Endothelial cell of umbilical vein (primary cell): ENCODE measurements around the gene NFATC1. TPM values are rescaled to one million over a fixed set of nuclear protein-coding genes. Genes with fewer than 3 reads are reported as not detected.

Experiments
- BruUV-seq: library from RNA; stranded (reverse); fragments of 400-500 nt; replicated peaks from 2 replicates; lab custom pipeline; 2021; lab: Mats Ljungman, UMichigan
- CTCF ChIA-PET: fragments of 300-600, 350-600 bp; sonication (Branson Sonifier 250); formaldehyde crosslinking; loops from one replicate; lab custom pipeline; 2021; ENCODE audit warnings: antibody characterized with exemption, inconsistent platforms; lab: Charles Lee
- POLR2A ChIA-PET: fragments of 300-600, 350-600 bp; sonication (Branson Sonifier 250); formaldehyde crosslinking; loops from one replicate; lab custom pipeline; 2021; ENCODE audit warnings: antibody characterized with exemption, inconsistent platforms; lab: Charles Lee
- DNase-seq: peaks from one replicate; pipeline ENCODE4 v3.0.0-alpha.2; 2011; ENCODE audit warnings: low read depth, low spot score
- FAIRE-seq: peaks from 2 replicates; lab custom pipeline; 2011; peaks lifted over from hg19 to GRCh38; lab: Jason Lieb, UNC
- H2AFZ ChIP-seq: 2 replicates; pipeline ENCODE4 v1.6.0; 2012; ENCODE audit warnings: low read depth, low read length, control low read depth, inconsistent platforms
- H3K27ac ChIP-seq: 2 replicates; pipeline ENCODE4 v1.5.1; 2011; ENCODE audit warnings: low read depth, mild to moderate bottlenecking, control low read depth, low read length, moderate library complexity; ENCODE audit not compliant: insufficient read depth
- H3K27me3 ChIP-seq, 2 experiments: 2 replicates each; pipeline versions ENCODE4 v1.6.0 to v1.6.1; 2011; ENCODE audit warnings: low read length in 2 of 2, mixed read lengths in 1 of 2; ENCODE audit not compliant: control insufficient read depth in 2 of 2, insufficient read depth in 2 of 2
- H3K36me3 ChIP-seq, 2 experiments: 2 replicates in 1 of 2; 3 replicates in 1 of 2; pipeline ENCODE4 v1.5.1; 2011; ENCODE audit warnings: low read length in 2 of 2, mild to moderate bottlenecking in 1 of 2, moderate library complexity in 1 of 2; ENCODE audit not compliant: control insufficient read depth in 2 of 2, insufficient read depth in 2 of 2; ENCODE audit errors: extremely low read depth in 1 of 2
- H3K4me1 ChIP-seq: 3 replicates; pipeline ENCODE4 v1.5.1; 2011; ENCODE audit warnings: mild to moderate bottlenecking, low read length; ENCODE audit not compliant: control insufficient read depth, insufficient read depth; ENCODE audit errors: extremely low read depth
- H3K4me2 ChIP-seq: 2 replicates; pipeline ENCODE4 v1.6.1; 2011; ENCODE audit warnings: low read length, control low read depth, mixed read lengths; ENCODE audit not compliant: insufficient read depth
- H3K4me3 ChIP-seq, 3 experiments: fragments of 200-600 bp in 1 of 3; sonication (generic), shearing (Covaris generic) in 1 of 3; replicated peaks in 1 of 3; 2 replicates each; pipeline ENCODE4 v1.5.1; 2011 to 2016; ENCODE audit warnings: control low read depth in 3 of 3, low read length in 3 of 3, mild to moderate bottlenecking in 2 of 3, inconsistent platforms in 1 of 3, low read depth in 1 of 3, moderate library complexity in 1 of 3; ENCODE audit not compliant: insufficient read depth in 1 of 3
- H3K79me2 ChIP-seq: 2 replicates; pipeline ENCODE4 v1.6.0; 2012; ENCODE audit warnings: low read length, inconsistent platforms; ENCODE audit not compliant: control insufficient read depth, insufficient read depth
- H3K9ac ChIP-seq: replicated peaks from 2 replicates; pipeline ENCODE3; 2011; ENCODE audit warnings: low read length, control low read depth; ENCODE audit not compliant: insufficient read depth; ENCODE audit errors: extremely low read depth
- H3K9me1 ChIP-seq: replicated peaks from 3 replicates; pipeline ENCODE4 v1.6.0; 2011; ENCODE audit warnings: mild to moderate bottlenecking, low read length; ENCODE audit not compliant: control insufficient read depth, insufficient read depth; ENCODE audit errors: extremely low read depth
- H3K9me3 ChIP-seq: replicated peaks from 2 replicates; pipeline ENCODE4 v1.5.1; 2012; ENCODE audit warnings: low read length, inconsistent platforms; ENCODE audit not compliant: control insufficient read depth, insufficient read depth
- H4K20me1 ChIP-seq: replicated peaks from 2 replicates; pipeline ENCODE3; 2011; ENCODE audit warnings: mild to moderate bottlenecking, low read length; ENCODE audit not compliant: control insufficient read depth, insufficient read depth; ENCODE audit errors: extremely low read depth
- EZH2 ChIP-seq: IDR thresholded peaks from 2 replicates; pipeline ENCODE4 v1.6.1; 2012; ENCODE audit warnings: borderline replicate concordance, low read depth, mild to moderate bottlenecking, moderate library complexity, low read length, inconsistent platforms; ENCODE audit not compliant: severe bottlenecking
- FOS ChIP-seq: IDR thresholded peaks from 2 replicates; pipeline ENCODE4 v1.6.1; 2011; ENCODE audit warnings: mild to moderate bottlenecking, low read length, moderate library complexity, borderline replicate concordance; ENCODE audit not compliant: insufficient read depth
- GATA2 ChIP-seq: IDR thresholded peaks from 2 replicates; pipeline ENCODE4 v1.7.0; 2011; ENCODE audit warnings: low read depth, mild to moderate bottlenecking, moderate library complexity, mixed read lengths, low read length; ENCODE audit not compliant: insufficient read length, insufficient read depth
- JUN ChIP-seq: IDR thresholded peaks from 2 replicates; pipeline ENCODE4 v1.6.1; 2011; ENCODE audit warnings: borderline replicate concordance, low read depth; ENCODE audit not compliant: insufficient read length, insufficient read depth
- MAX ChIP-seq: IDR thresholded peaks from 2 replicates; pipeline ENCODE4 v1.6.1; 2011; ENCODE audit not compliant: insufficient read depth, insufficient read length
- MYC ChIP-seq: IDR thresholded peaks from one replicate; pipeline ENCODE4 v1.6.1; 2011; ENCODE audit warnings: mild to moderate bottlenecking, low read depth, low read length
- POLR2A ChIP-seq: IDR thresholded peaks from 2 replicates; pipeline ENCODE4 v1.6.1; 2012; ENCODE audit warnings: low read depth, mild to moderate bottlenecking, control low read depth, low read length
- POLR2AphosphoS5 ChIP-seq: IDR thresholded peaks from 2 replicates; pipeline ENCODE4 v1.6.1; 2012; ENCODE audit warnings: low read depth, mild to moderate bottlenecking, control low read depth, low read length, moderate library complexity; ENCODE audit not compliant: insufficient read depth
- dilution Hi-C: fragments of 300-500 bp; cut with MboI; formaldehyde crosslinking; loops from one replicate; pipeline ENCODE4 v1.15.0; 2019; ENCODE audit warnings: low sequenced_read_pairs; ENCODE audit not compliant: extremely low pct_ligation_motif_present
- intact Hi-C: fragments of 100-400 bp; cut with micrococcal nuclease; formaldehyde crosslinking; loops from one replicate; pipeline ENCODE4 v1.10.0; 2022
- polyA plus RNA-seq, 4 experiments: library from polyadenylated mRNA; depleted of rRNA in 3 of 4; stranded (reverse) in 3 of 4; unstranded in 1 of 4; fragments of >200 nt; gene quantifications; 2 replicates each; pipeline versions ENCODE4 v1.2.1 to v1.2.3, GENCODE V29; 2011 to 2012; ENCODE audit warnings: missing spikeins in 1 of 4
- total RNA-seq: library from RNA; stranded (reverse); gene quantifications from 2 replicates; pipeline ENCODE4 v1.2.3, GENCODE V29; 2021
- TF ChIP-seq, protein P1 (sequence below), 2 donors: IDR thresholded peaks; 1 replicate in 1 of 2; 2 replicates in 1 of 2; pipeline ENCODE4 v1.5.1; 2011; ENCODE audit warnings: low read length in 2 of 2, mild to moderate bottlenecking in 2 of 2, moderate library complexity in 2 of 2, control low read depth in 1 of 2, inconsistent platforms in 1 of 2, low read depth in 1 of 2; ENCODE audit not compliant: insufficient read depth in 1 of 2; ENCODE audit errors: extremely low read depth in 1 of 2

The NFATC1 gene
- total and polyA plus RNA-seq, 2 donors (not counting 3 experiments of a cell fraction or from before 2014, with no cell fraction given), result 11.1 to 30.0 TPM

- Histone ChIP-seq H2AFZ (no peak overlapping the region), H3K27ac (no peak overlapping the region), H3K27me3 (no peaks in the 10 kb centered on the region), H3K4me1 (no peaks in the 10 kb centered on the region), H3K36me3 (peaks cover 0 to 21% of the 10 kb centered on the region in 2 experiments), H4K20me1 (no peaks in the 10 kb centered on the region), H3K9ac (no peak overlapping the region), H3K4me3 (no peak overlapping the region), H3K9me3 (no peaks in the 10 kb centered on the region), H3K4me2 (no peak overlapping the region), H3K9me1 (no peaks in the 10 kb centered on the region), H3K79me2 (no peaks in the 10 kb centered on the region)
- intact Hi-C loops, result no loop called here
- dilution Hi-C loops, result no loop called here
- POLR2A ChIA-PET, result no interaction called here
- DNase-seq (no peak), FAIRE-seq (no peak)
- TF ChIP-seq MAX (no peak), MYC (no peak), POLR2A (no peak), FOS (no peak), EZH2 (no peak), GATA2 (no peak)
- BruUV-seq, result no TSS peak
- CTCF ChIA-PET, result interaction anchor here (0.7 to 1.3 kb wide), 3 partner anchors 12 to 46 kb away, joined by 3 to 6 read pairs (median 3); no protein-coding TSS in a partner anchor
Measured at GRCh38 chr18:79442508-79443221, 46.9 kb downstream of the NFATC1 start.

GRCh38 chr18:79445221-79445620 is 49.5 kb downstream of the NFATC1 start:
- DNase-seq (no peak), FAIRE-seq (no peak)
- no peak overlapping the region for H3K27ac ChIP-seq
- no peak overlapping the region for H2AFZ ChIP-seq
- no peaks in the 10 kb centered on the region for H3K27me3 ChIP-seq
- no peaks in the 10 kb centered on the region for H3K9me3 ChIP-seq
- H4K20me1 ChIP-seq, result no peaks in the 10 kb centered on the region
- no peak overlapping the region for H3K9ac ChIP-seq
- TF ChIP-seq POLR2AphosphoS5 (no peak), GATA2 (no peak), JUN (no peak), POLR2A (no peak), EZH2 (no peak), MAX (no peak), FOS (no peak)
- TF ChIP-seq, protein P1, sequence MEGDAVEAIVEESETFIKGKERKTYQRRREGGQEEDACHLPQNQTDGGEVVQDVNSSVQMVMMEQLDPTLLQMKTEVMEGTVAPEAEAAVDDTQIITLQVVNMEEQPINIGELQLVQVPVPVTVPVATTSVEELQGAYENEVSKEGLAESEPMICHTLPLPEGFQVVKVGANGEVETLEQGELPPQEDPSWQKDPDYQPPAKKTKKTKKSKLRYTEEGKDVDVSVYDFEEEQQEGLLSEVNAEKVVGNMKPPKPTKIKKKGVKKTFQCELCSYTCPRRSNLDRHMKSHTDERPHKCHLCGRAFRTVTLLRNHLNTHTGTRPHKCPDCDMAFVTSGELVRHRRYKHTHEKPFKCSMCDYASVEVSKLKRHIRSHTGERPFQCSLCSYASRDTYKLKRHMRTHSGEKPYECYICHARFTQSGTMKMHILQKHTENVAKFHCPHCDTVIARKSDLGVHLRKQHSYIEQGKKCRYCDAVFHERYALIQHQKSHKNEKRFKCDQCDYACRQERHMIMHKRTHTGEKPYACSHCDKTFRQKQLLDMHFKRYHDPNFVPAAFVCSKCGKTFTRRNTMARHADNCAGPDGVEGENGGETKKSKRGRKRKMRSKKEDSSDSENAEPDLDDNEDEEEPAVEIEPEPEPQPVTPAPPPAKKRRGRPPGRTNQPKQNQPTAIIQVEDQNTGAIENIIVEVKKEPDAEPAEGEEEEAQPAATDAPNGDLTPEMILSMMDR (IDR thresholded peaks at IDR 0.05; ENCODE audit: extremely low read depth in 1 of 2, insufficient read depth in 1 of 2, low read depth in 1 of 2, low read length in 2 of 2), result no peak
- ChIA-PET CTCF (no interaction called here), POLR2A (no interaction called here)
- no peak overlapping the region for H3K4me3 ChIP-seq
- intact Hi-C loops (no loop called here), dilution Hi-C loops (no loop called here)
- H3K4me1 ChIP-seq, result no peaks in the 10 kb centered on the region
- no peaks in the 10 kb centered on the region for H3K9me1 ChIP-seq
- no TSS peak for BruUV-seq
- no peaks in the 10 kb centered on the region for H3K79me2 ChIP-seq
- H3K4me2 ChIP-seq, result no peak overlapping the region
- peaks cover 0 to 14% of the 10 kb centered on the region in 2 experiments for H3K36me3 ChIP-seq
